ENCODE data around the gene VASP.

DNA sequence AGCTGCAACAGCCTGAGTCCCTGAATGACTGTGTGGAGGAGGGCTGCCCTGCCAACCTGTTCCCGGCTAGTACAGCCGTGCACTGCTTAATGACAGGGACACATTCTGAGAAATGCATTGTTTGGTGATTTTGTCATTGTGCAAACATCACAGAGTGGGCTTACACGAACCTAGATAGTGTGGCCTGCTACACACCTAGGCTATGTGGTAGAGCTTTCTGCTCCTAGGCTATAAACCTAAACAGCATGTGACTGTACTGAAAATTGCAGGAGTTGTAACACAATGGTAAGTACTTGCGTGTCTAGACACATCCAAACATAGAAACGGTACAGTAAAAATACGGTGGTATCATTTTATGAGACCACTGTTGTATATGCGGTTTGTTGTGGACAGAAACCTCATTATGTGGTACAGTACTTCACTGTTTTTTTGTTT lies 35.0 kb downstream of the VASP start:
- TF ChIP-seq TAF1 (IDR thresholded peaks at IDR 0.05; ENCODE audit: borderline replicate concordance, insufficient read depth, low read length) (no peak), POLR2AphosphoS5 (IDR thresholded peaks at IDR 0.05; ENCODE audit: low read depth, low read length) (no peak), SIN3A (IDR thresholded peaks at IDR 0.05; ENCODE audit: borderline replicate concordance, insufficient read depth, low read length) (no peak), FOXP2 (optimal IDR thresholded peaks at IDR 0.05; ENCODE audit: borderline replicate concordance, extremely low read depth, extremely low read length, insufficient read depth) (no peak)
- TF ChIP-seq, protein P1, sequence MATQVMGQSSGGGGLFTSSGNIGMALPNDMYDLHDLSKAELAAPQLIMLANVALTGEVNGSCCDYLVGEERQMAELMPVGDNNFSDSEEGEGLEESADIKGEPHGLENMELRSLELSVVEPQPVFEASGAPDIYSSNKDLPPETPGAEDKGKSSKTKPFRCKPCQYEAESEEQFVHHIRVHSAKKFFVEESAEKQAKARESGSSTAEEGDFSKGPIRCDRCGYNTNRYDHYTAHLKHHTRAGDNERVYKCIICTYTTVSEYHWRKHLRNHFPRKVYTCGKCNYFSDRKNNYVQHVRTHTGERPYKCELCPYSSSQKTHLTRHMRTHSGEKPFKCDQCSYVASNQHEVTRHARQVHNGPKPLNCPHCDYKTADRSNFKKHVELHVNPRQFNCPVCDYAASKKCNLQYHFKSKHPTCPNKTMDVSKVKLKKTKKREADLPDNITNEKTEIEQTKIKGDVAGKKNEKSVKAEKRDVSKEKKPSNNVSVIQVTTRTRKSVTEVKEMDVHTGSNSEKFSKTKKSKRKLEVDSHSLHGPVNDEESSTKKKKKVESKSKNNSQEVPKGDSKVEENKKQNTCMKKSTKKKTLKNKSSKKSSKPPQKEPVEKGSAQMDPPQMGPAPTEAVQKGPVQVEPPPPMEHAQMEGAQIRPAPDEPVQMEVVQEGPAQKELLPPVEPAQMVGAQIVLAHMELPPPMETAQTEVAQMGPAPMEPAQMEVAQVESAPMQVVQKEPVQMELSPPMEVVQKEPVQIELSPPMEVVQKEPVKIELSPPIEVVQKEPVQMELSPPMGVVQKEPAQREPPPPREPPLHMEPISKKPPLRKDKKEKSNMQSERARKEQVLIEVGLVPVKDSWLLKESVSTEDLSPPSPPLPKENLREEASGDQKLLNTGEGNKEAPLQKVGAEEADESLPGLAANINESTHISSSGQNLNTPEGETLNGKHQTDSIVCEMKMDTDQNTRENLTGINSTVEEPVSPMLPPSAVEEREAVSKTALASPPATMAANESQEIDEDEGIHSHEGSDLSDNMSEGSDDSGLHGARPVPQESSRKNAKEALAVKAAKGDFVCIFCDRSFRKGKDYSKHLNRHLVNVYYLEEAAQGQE (IDR thresholded peaks at IDR 0.05; ENCODE audit: insufficient read depth in 1 of 2, low read depth in 2 of 2, low read length in 2 of 2): no peak
